SK-N-SH treated with all-trans-retinoic acid at 6 μM for 48 hours (cell line): ENCODE measurements around the gene MC1R.
"Not testable (repeated sequence)": the region's sequence is repeated elsewhere in the genome, so short reads cannot be mapped to it uniquely, and the experiment has no call there.

Source experiments
- ARNTL ChIP-seq: fragments of 450-650 bp; formaldehyde crosslinking; IDR thresholded peaks from 2 replicates; pipeline ENCODE4 v1.5.0; 2020; ENCODE audit warnings: low read depth, mild to moderate bottlenecking, moderate library complexity, borderline replicate concordance
- PATZ1 ChIP-seq: fragments of 250-450 bp; sonication (Bioruptor Pico); IDR thresholded peaks from 2 replicates; pipeline ENCODE4 v1.8.0; 2020; ENCODE audit warnings: mild to moderate bottlenecking, moderate library complexity, borderline replicate concordance
- POU6F1 ChIP-seq: fragments of 250-450 bp; sonication (Bioruptor Pico); IDR thresholded peaks from 2 replicates; pipeline ENCODE4 v1.8.0; 2021; ENCODE audit warnings: low read depth, mild to moderate bottlenecking, moderate library complexity, borderline replicate concordance
- RARB ChIP-seq: fragments of 250-450 bp; sonication (Bioruptor Pico); IDR thresholded peaks from 2 replicates; pipeline ENCODE4 v1.8.0; 2021; ENCODE audit warnings: mild to moderate bottlenecking, moderate library complexity
- TCF4 ChIP-seq: fragments of 250-450 bp; sonication (Bioruptor Pico); IDR thresholded peaks from 2 replicates; pipeline ENCODE4 v1.8.0; 2021; ENCODE audit warnings: mild to moderate bottlenecking, moderate library complexity, borderline replicate concordance
- ZFP3 ChIP-seq: fragments of 250-450 bp; sonication (Bioruptor Pico); IDR thresholded peaks from 2 replicates; pipeline ENCODE4 v1.5.0; 2020; ENCODE audit warnings: mild to moderate bottlenecking, moderate library complexity
- ZNF8 ChIP-seq: fragments of 450-650 bp; formaldehyde crosslinking; IDR thresholded peaks from 2 replicates; pipeline ENCODE4 v1.5.0; 2020; ENCODE audit warnings: mild to moderate bottlenecking, moderate library complexity

- TF ChIP-seq ZNF8 (CRISPR knock-in tag); ZFP3 (CRISPR knock-in tag); ARNTL; RARB (CRISPR knock-in tag); PATZ1 (CRISPR knock-in tag); POU6F1 (CRISPR knock-in tag); TCF4 (CRISPR knock-in tag): not testable (repeated sequence)
Observed at GRCh38 chr16:89914642-89915285, 3.9 kb upstream of the MC1R start.
